GM21390 (cell line): ENCODE measurements around the gene DIPK2A.

Source experiments
- ATAC-seq: cut with Tn5 transposase; IDR thresholded peaks from one replicate; pipeline ENCODE4 v1.9.1; 2021; ENCODE audit not compliant: unreplicated experiment

DIPK2A gene

DNA sequence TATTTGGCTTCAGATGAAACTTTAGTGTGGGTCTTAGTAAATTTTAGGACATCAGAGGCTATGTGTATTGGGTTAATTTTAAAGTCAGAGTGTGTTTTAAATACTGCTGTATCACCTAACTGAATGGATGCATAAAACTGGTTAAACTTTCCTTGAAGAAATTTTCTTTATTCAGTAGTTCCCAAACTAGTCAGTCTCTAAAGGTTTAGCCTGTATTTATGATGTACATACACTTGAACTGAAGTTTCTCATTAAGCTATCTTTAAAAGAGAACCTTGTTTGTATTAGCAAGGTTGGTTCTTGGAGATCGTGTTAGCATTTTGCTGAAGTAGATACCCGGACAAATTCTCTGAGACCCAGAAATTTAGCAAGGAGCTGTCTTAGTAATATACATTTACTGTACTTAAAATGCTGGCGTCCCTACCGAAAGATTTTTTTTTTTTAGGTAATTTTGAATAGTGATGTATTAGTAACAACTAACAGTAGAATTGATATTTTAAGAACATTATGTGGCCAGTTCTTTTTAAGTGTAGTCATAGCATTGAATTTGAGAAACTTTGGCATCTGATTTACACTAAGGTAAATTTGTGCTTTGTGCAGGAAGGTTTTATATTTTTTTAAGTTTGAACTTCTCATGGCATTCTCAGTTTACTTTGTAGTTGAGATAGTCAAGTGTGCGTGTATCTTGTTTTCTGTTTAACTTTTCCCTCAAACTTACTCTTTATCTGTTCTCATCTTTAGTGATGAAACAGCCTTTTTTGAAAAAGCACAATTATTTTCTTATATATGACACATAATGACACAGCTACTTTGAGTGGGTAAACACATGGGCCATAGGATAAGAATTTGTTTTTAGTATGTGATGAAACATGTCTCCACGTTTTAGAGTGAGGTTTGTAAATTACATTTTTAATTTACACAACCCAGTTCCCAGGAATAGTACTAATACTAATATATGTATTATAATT is 2.9 kb downstream of the DIPK2A start:
- no peak for ATAC-seq

DNA sequence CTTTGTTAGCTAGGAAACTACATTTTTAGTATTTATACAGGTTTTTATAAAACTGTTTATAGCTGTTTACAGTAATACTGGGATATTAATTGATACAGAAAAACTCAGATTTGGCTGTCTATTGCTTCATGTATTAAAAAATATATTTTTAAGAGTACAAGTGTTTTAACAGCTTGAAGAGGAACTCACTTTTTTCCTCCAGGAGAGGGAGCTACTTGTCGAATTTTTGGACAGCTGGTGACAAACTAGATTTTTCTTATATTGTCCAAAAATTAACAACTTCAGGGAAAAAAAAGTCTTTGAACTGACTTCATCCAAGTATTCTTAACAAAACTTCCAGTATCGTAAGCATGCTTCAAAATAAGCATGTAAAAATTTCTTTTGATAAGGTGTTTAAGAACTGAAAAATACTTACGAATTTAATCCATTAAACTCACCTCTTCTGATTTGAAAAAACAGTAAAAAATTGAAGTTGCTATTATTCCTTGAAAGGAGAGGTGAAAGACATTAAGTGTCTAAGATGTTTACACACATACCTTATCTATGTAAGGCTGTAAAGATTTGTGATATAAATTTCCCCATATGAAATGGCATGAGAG is 4.0 kb downstream of the DIPK2A start:
- no peak for ATAC-seq

DNA sequence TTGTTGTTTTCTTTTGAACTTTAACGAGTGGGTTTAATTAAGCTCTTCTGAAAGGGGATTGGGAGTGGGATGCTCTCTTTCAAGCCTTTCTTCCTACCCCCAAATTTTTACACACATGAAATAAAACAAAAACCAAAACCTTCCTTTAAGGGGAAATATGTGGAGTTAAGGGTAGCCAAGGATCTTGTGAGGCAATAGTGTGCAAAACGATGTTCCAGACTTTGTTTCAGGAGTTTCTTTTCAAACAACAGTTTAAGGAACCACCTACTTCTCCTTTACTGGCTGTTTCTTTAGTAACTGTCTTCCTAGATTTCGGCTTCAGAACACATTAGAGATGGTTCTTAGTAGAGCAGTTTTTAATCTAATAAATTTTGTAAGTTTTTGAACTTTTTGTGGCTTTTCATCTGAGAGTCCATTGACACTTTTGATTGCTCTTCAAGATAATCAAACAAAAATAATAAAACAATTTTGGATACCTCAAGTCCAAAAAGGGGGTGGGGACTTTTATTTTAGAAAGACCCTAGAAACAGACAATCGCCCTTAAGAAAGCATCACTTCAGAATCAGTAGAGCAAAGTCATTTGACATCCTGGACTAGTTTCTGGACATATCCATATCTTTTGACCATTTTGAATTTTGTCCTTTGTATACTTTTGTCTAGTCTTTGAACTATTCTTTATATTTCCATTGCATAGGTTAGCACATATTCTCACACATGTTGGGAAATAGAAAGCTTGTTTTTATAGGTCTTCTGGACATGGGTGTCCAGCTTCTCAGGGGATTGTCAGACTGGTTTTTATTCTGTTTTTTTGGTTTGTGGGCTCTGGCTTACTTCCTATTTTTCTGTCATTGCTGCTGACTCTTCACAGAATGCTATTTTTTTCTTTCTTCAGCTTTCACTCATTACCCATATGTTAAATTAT is 6.0 kb downstream of the DIPK2A start:
- ATAC-seq: peak; percentile 40

DNA sequence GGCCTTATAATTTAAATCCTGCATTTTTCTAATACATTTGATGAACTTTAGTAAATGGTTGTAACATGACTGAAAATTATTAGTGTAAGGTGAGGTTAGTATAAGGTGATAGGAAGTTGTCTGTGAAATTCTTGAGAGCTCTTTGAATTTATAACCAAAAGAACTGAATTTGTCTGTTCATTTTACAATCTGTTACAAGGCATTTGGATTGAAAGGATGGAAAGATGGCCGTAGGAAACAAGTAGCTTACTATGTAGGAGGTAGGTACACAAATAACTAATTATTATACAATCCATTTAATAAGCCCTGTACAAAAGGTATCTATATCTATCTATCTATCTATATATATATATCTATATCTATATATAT is 6.6 kb downstream of the DIPK2A start:
- no peak for ATAC-seq

DNA sequence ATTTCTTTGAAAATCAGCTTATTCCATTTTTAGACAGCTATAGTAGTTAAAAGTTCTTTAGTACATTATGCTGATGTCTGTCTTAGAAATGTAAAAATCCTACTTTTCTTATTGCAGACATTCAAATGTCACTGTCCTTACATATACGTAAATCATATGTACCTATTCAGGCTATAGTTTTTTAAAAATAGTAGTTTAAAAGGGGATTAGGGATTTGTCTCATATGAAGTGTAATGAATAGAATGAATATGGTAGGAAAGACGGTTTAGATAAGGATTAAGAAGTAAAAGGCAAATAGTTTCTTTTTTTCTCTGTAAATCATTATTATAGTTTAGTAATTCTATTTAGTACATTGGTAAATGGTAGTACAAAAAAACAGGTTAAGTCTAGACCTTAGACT is 7.4 kb downstream of the DIPK2A start:
- ATAC-seq: no peak

DNA sequence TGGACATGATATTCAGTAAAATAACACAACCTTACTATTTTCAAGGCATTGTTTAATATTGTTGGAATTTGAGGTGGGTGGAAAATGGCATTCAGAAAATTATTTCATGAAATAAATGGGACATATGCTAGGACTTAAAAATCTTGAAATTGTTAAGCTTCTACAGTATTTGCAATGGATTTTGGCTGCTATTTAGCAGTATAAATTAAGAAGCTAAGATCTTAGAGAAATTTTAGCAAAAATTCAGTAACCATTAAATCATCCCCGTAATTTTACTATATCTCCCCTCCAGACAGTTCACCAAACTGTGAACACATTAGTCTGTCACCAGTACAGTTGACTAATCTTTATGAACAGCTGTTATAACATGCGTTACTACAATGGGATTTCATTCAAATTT is 8.2 kb downstream of the DIPK2A start:
- ATAC-seq: no peak

DNA sequence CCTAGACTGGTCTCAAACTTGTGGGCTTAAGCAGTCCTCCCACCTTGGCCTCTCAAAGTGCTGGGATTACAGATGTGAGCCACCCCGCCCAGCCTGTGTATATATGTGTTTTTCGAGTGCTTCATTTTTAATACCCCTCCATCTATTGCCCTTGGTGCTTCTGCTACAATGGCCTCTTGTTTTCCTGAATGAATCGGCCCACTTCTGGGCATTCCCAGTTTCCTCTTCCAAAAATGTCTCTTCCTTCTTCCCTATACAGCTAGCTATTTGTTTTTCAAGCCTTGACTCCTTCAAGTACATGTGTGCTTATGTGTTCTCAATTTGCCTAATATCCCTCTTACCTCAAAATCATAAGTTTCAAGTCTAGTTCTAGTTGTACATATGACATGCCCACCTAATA is 16.7 kb downstream of the DIPK2A start:
- no peak for ATAC-seq

DNA sequence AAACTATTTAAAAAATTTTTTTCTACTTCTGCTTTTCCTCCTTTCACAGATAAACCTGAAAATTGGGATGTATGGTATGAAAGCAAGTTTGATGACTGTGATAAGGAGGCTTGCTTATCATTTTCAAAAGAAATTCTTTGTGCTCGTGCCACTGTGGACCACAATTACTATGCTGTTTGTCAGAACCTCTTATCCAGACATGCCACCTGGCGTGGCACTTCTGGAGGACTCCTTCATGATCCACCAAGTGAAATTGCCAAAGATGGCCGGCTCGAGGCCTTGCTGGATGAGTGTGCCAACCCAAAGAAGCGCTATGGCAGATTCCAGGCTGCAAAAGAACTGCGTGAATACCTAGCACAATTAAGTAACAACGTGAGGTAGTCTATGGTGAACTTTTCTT is 17.8 kb downstream of the DIPK2A start:
- no peak for ATAC-seq

DNA sequence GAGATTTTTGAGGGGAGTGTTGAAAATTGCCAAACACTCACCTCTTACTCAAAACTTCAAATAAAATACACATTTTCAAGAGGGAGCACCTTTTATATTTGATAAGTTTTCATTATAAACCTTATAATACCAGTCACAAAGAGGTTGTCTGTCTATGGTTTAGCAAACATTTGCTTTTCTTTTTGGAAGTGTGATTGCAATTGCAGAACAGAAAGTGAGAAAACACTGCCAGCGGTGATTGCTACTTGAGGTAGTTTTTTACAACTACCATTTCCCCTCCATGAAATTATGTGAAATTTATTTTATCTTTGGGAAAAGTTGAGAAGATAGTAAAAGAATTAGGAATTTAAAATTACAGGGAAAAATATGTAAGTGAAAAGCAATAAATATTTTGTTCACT is 20.1 kb downstream of the DIPK2A start:
- ATAC-seq: peak; percentile 56

DNA sequence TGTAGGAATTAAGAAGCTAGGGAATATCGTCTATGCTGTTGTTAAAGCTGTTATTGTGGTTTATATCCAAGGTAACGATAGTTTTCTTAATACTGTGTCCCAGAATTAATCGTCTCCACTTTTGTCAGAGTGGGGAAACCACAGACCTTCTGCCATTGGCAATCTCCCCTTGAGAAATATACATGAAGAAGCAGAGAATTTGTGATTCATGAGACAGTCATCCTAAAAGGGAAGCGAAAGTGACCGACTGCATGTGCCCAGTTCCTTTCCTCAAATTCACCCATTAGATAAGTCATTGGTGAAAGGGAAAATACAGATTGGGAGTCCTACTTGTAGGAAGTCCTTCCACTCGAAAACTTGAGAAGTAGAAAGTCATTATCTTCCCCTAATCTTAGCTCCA is 26.6 kb downstream of the DIPK2A start:
- ATAC-seq: peak; percentile 45

DNA sequence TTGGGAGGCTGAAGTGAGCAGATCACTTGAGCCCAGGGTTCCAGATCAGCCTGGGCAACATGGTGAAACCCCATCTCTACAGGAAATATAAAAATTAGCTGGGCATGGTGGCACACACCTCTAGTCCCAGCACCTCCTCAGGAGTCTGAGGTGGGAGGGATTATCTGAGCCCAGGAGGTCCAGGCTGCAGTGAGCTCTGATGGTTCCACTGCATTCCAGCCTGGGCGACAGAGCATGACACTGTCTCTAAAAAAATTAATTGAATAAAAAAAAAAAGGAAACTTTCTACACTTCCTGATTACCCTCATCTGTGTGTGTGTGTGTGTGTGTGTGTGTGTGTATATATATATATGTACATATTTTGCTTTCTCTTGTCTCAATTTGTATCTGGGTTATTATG is 31.4 kb downstream of the DIPK2A start:
- no peak for ATAC-seq

DNA sequence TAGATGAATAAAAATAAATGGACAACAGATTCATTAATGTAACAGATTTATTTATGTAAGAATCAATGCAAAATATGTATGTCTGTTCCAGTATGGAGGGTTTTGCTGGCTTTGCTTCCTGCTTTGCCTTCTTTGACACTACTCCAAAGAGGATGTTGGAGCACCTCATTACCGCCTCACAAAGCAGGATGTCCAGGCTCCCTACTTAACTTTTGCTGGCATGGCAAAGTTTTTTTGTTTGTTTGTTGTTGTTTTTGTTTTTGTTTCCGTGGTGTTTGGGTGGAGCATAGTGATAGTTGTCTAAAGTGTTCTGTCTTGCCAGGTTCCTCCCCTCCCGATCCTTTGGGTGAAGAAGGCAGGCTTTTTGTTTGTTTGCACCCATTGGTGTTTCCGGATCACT is 38.7 kb downstream of the DIPK2A start:
- ATAC-seq: no peak

DNA sequence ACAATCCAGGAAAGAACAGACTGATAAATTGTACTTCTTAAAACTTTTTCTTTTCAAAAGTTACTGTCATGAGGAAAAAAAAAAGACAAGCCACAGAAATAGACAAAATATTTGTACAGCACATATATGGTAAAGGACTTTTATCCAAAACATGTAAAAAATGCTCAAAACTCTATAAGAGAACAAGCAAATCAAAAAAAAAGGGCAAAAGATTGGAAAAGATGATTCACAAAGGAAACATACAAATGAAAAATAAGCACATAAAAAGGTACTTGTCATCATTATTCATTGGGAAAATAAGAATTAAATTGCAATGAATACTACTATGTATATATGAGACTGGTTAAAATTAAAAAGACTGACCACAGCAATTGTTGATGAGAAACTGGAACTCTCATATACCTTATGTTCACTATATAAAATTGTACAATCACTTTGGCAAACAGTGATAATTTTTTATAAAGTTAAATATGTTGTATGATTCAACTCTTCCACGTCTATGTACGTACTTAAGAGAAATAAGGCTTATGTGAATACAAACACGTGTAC is 39.7 kb downstream of the DIPK2A start:
- no peak for ATAC-seq

DNA sequence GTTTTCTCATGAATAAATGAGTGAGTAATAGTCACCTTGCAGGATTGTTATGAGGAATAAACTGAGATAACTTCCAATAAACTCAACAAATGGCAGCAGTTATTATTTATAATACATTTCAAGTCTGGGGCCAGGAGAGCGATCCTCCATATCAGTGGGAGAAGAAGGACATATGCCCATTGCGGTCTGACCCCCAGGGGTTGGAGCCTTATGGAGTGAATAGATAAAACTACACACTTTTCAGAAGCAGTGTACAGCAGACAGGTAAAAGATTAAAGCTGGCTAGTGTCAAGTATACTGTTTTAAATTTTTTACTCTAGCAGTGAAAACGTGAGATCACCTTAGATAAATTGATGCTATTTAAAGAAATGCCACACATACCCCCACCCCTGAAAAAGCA is 43.5 kb downstream of the DIPK2A start:
- ATAC-seq: no peak

DNA sequence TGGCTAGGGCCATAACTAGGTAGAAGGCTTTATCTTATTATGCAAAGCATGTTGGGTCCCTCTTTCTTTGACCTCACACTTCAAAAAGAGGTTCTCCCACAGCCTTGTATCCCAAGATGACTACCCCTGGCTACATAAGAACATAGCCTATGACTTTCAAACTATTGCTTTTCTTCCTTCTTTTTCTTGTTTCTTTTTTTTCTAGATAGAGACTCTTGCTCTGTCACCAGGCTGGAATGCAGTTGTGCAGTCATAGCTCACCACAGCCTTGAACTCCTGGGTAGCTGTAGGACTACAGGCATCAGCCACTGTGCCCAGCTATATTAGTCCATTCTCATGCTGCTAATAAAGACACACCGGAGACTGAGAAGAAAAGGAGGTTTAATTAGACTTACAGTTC is 47.2 kb downstream of the DIPK2A start:
- ATAC-seq: no peak
